NCI-H1092 treated with DMSO at 0.1 percent for 48 hours (cell line): ENCODE results near the gene LILRB1.
A peak's percentile ranks its signal among the peaks of the same experiment; 100 is the strongest.
"Not testable (repeated sequence)": the region's sequence is repeated elsewhere in the genome, so short reads cannot be mapped to it uniquely, and the experiment has no call there.

ENCODE experiments used
- DNase-seq: peaks from one replicate; lab custom pipeline; 2025; lab: John Stamatoyannopoulos, UW

LILRB1 gene

DNA sequence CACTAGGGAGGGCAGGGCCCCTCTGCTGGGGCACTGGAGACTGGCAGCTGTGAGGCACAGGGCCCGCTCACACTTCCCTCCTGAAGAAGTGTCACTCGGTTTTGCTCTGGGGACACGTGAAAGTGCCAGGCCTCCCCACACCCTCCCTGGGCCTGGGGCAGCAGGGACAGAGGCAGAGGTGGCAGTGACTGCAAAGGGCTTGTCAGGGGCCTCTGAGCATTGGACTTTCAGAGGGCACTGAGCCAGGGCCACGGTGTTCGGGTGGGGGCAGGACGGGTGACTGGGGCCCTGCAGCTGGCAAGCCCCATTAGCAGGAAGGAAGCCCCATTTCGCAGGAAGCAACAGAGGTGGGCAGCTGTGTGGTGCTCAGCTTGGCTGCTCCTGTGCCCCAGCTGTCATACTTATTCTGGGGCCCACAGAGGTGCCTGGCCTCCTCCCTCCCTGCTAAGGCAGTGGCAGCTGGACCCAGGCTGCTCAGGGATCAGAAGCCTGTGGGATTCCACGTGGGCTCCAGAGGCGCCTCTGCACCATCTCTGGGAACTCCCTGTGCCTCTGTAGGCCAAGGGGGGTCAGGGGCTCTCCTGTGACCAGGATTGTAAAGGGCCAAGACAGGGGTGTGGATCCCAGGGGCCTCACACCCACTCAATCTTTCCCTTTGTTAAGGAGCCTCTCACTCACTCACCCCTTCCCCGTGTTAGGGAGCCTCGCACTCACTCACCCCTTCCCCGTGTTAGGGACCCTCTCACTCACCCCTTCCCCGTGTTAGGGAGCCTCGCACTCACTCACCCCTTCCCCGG is 5.2 kb upstream of the LILRB1 start:
- DNase-seq, result not testable (repeated sequence)

- no peak for DNase-seq
Observed at GRCh38 chr19:54626757-54627156, 3.5 kb upstream of the LILRB1 start.

DNA sequence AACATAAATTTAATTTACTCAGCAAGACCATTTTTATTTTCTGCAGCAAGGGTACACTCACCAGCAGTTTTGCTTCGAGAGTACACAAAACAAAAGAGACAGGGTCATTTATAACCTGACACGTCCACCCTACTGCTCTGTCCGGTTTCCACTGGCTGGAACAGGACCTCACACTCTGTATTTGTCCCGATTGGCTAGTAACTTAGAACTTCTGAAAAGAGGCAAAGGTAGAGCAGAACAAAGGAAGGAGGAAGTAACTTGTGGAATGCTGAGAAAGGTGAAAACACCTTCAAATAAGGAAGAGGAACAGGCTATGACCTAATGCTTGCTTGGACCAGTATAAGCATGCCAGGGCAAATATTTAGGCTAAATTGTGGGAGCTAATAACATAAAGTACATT is 2.4 kb upstream of the LILRB1 start:
- not testable (repeated sequence) for DNase-seq

DNA sequence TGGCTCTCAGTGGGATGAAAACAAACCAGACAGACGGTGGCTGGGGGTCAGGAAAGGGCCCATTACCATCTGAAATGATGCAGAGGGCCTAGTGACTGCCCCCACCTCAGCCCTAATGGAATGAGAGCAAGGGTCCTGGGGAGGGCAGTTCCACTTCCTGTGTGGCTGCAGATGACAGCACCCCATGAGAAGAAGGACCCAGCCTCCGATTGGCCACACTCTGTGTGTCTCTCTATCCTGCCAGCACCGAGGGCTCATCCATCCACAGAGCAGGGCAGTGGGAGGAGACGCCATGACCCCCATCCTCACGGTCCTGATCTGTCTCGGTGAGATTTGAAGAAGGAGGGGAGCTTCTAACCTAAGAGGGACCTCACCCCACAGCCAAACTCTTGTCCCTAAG is 498 bp downstream of the LILRB1 start:
- no peak for DNase-seq

- not testable (repeated sequence) for DNase-seq
Observed at GRCh38 chr19:54631489-54632337, 1.4 kb downstream of the LILRB1 start.

DNA sequence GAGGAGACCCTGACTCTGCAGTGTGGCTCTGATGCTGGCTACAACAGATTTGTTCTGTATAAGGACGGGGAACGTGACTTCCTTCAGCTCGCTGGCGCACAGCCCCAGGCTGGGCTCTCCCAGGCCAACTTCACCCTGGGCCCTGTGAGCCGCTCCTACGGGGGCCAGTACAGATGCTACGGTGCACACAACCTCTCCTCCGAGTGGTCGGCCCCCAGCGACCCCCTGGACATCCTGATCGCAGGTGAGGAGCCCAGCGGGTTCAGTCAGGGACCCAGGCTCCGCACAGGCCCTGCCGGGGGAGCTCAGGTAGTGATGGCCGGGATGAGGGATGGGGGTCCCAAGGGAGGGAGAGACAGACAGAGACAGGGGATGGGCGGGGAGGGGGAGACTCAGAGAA is 2.2 kb downstream of the LILRB1 start:
- not testable (repeated sequence) for DNase-seq

DNA sequence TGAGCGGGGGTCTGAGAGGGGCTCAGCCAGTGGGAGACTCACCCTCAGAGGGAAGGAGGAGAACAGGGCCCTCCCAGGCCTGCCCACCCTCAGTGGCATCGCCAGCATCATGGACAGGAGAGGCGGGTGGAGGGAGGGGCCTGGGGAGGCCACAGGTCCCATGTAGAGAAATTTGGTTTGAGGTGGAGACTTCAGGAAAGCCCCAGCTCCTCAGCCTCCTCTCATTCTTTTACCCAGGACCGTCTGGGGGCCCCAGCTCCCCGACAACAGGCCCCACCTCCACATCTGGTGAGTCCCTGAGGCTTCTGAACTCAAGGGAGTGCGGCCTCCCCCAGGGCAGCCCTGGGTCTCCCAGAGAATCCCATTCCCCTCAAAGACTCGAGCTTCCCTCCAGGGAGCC is 3.1 kb downstream of the LILRB1 start:
- DNase-seq, result no peak

DNA sequence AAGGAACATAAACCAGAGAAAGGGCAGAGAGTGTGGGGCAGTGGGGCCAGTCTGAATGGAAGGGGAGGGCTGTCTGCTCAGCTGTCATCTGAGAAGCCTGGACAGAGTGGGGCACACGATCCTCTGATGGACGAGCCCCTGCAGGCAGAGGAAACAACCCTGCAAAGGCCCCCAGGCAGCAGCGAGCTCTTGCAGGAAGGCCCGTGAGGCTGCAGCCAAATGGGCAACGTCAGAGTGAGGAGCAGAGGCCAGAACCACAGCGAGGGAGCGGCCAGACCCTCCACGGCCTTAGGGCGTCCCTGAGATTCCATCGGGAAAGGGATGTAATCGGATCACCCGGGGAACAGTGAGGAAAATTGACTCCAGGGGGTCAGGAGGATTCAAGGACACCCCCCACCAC is 5.8 kb downstream of the LILRB1 start:
- not testable (repeated sequence) for DNase-seq

DNA sequence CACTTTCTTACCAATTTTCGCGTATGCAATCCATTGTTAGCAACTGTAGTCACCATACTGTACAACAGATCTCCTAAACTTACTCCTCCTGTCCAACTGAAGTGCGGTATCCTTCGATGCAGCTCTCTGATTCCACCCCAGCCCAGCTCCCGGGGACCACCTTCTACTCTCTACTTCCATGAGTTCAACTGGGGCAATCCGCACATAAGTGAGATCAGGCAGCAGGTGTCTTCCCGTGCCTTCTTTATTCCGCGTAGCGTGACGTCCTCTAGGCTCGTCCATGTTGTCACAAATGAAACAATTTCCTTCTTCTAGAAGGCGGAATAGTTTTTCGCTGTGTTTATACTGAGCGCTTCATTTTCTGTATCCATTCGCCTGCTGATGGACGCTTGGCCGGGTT is 8.4 kb downstream of the LILRB1 start:
- DNase-seq, result no peak

- DNase-seq, result not testable (repeated sequence)
Observed at GRCh38 chr19:54642953-54643352, 12.7 kb downstream of the LILRB1 start.

GRCh38 chr19:54643583-54643982 is 13.3 kb downstream of the LILRB1 start:
- DNase-seq, result not testable (repeated sequence)

DNA sequence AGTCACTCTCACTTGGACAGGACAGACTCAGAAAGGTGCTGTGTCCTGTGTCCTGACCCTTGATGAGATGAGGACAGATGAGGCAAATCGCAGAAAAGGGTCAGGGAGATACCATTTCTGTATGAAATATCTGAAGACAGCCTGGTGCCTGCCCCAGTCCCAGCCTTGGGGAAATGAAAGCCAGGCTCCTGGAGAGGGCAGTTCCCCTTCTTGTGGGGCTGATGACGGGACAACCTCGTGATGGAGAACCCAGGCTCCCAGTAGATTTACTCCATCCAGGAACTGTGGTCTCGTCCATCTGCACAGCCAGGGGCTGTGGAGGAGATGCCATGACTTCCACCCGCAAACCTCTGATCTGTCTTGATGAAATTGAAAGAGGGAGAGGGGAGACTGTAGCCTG is 13.8 kb downstream of the LILRB1 start:
- DNase-seq, result no peak

GRCh38 chr19:54646331-54646841 is 16.1 kb downstream of the LILRB1 start:
- no peak for DNase-seq

DNA sequence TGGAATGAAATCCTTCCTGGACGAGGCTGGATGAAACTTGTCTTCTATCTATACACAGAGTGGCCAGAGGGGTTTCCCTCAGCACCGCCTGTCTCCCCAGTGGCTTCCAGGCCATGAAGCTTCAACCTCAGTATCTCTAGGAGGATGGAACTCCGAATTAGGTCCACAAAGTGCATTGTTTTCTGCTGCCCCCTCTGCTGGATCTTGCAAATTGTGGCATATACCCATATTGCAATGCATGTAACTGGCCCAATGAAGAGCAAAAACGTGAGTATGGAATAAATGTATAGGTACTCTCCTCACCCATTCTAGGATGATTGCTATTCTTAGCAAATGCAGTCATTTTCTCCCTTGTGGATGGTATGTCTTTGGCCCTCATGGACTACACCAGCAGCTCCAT is 17.8 kb downstream of the LILRB1 start:
- no peak for DNase-seq

- DNase-seq, result no peak
Observed at GRCh38 chr19:54650108-54650655, 19.9 kb downstream of the LILRB1 start.

DNA sequence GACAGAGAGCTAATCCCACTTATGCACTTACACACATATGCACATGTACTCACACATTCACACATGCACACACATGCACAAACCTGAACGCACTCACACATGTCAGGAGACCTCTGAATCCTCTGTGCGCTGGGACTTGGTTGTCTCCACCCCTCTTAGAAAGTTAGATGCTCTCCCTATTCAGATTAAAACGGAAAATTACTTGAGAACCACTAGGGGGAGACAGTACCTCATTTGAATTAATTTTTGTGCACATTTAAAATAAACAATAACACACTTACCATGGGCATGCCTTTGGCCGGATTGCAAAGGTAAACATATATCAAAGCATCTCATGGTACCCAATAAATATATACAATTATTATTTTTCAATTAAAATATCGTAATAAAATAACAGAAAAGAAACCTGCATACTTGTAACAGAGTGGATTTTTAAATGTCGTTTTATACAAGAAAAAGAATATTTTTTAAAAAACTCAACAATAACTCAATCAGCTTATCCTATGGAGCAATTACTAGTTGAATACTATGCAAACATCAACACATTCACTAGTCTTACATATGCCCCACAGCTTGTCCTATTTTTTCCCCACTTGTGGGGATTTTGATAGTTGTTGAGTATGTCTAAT is 23.0 kb downstream of the LILRB1 start:
- peak; percentile 1 for DNase-seq

DNA sequence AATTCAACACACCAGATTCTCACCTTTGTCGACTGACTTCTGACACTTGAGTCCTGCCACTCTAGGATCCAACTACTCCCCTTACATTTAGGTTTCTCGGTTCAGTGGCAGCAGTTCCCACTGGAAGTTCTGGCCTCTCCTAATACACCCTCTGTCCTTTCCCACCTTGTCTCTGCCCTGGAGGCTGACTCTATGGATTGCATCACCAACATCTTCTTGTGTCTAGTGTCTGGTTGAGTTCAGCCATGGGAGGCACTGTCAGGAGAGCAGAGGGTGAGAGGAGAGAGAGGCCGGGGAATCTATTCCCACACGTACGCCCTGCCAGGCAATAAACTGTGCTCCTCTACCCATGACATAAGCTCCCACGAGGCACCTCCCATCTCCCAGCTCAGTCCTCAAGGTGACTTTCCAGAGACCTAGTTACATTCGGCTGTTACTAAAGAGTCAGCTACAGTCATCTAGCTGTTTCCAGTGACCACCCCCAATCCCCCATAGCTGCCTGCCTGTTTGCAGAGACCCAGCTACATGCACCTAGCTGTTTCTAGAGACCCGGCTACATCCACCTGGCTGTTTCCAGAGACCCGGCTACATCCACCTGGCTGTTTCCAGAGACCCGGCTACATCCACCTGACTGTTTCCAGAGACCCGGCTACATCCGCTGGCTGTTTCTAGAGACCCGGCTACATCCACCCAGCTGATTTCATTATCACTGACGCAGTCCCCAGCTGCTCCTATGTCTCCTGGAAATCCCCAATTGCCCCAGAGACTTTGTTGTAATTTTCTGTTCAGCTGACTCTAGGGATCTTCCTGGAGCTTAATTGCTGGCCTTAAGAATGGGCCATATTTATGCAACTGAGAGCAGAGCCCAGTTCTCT is 24.4 kb downstream of the LILRB1 start:
- no peak for DNase-seq

DNA sequence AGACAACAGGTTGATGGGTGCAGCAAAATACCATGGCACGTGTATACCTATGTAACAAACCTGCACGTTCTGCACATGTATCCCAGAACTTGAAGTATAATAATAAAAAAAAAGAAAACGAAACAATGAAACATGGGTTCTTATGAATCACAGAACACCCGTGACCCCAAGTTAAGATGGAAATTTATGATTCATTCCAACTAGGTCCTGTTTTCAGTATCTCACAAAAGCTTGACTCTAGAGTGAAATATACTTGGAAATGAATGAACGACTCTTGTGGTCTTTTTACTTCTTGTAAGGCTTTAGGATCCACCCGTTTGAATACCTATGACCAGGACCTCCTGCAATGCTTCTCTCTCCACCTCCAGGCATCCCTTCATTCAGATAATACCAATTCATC is 29.0 kb downstream of the LILRB1 start:
- DNase-seq, result no peak

GRCh38 chr19:54660306-54660705 is 30.0 kb downstream of the LILRB1 start:
- no peak for DNase-seq

DNA sequence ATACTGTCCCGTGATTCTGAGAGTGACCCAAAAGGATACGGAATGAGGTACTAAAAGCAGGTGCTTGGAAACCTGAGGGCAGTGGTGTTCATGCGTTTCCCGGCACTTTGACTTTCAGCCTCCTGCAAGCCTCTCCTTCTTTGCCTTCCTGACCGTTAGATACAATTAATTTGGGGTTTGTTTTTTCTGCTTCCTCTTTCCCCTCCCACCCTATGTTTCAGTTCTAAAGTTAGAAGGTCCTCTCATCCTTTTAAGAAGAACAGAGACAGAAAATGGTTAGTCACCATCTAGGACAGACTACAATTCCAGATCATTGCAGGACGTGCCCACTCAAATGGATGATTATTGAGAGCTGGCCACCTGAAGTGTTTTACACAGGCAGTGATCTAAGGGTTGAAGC is 30.7 kb downstream of the LILRB1 start:
- DNase-seq, result no peak

DNA sequence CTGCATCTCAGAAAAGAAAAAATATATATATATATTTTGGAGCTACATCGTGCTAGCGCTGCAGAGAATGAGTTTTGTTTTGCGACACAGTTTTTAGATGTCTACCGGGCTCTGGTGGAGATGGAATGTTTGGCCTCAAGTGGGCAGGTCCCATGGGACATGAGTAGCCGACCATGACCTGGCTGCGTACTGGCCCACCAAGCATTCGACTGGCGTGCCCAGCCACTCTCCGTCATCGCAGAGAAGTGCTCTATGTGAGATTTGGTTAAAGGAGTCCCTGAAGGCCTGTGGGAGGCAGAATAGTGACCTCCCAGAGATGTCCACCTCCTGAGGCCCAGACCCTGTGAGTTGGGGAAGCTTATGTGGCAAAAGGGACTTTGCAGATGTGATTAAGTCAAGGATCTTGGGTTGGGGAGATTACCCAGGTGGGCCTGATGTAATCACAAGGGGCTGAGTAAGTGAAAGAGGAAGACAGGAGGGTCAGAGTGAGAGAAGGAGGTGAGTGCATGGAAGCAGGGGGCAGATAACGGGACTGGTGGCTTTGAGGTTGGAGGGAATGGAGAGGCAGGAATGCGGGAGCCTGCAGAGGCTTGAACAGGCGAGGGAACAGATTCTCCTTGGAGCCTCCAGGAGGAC is 31.7 kb downstream of the LILRB1 start:
- no peak for DNase-seq
